Neuronal stem cell (in vitro differentiated cells): ENCODE data around the gene HIC1.

Experiments used
- DNase-seq: peaks from one replicate; pipeline ENCODE4 v3.0.0-alpha.2; 2013; ENCODE audit warnings: low spot score
- H2AFZ ChIP-seq: one replicate; pipeline ENCODE4 v1.6.1; 2013; ENCODE audit warnings: mild to moderate bottlenecking, low read length, inconsistent platforms
- H2AK5ac ChIP-seq: 2 replicates; pipeline ENCODE4 v1.6.1; 2013; ENCODE audit warnings: low read depth, mild to moderate bottlenecking, inconsistent platforms, low read length, moderate library complexity, mixed read lengths
- H2BK120ac ChIP-seq: 2 replicates; pipeline ENCODE4 v1.6.1; 2013; ENCODE audit warnings: low read depth, mild to moderate bottlenecking, inconsistent platforms, low read length, moderate library complexity, mixed read lengths
- H2BK12ac ChIP-seq: one replicate; pipeline ENCODE4 v1.6.1; 2013; ENCODE audit warnings: low read length, inconsistent platforms
- H2BK15ac ChIP-seq: 2 replicates; pipeline ENCODE4 v1.6.1; 2013; ENCODE audit warnings: mild to moderate bottlenecking, low read length, inconsistent platforms, mixed read lengths
- H2BK5ac ChIP-seq: one replicate; pipeline ENCODE4 v1.6.1; 2013; ENCODE audit warnings: inconsistent platforms, mild to moderate bottlenecking, low read length, moderate library complexity
- H3K14ac ChIP-seq: one replicate; pipeline ENCODE4 v1.6.1; 2013; ENCODE audit warnings: low read length, inconsistent platforms
- H3K18ac ChIP-seq: 2 replicates; pipeline ENCODE4 v1.6.1; 2013; ENCODE audit warnings: low read length, inconsistent platforms
- H3K23ac ChIP-seq: 2 replicates; pipeline ENCODE4 v1.6.1; 2013; ENCODE audit warnings: low read depth, mild to moderate bottlenecking, mixed read lengths, low read length, inconsistent platforms; ENCODE audit not compliant: poor library complexity
- H3K27ac ChIP-seq: replicated peaks from 3 replicates; pipeline ENCODE4 v1.5.1; 2013; ENCODE audit warnings: low read length, inconsistent platforms
- H3K27me3 ChIP-seq, 3 experiments: 2 replicates each; pipeline ENCODE4 v1.6.1; 2013; ENCODE audit warnings: low read length in 3 of 3, mild to moderate bottlenecking in 2 of 3, inconsistent platforms in 1 of 3, low read depth in 1 of 3, mixed read lengths in 1 of 3, moderate library complexity in 1 of 3; ENCODE audit not compliant: control insufficient read depth in 3 of 3, insufficient read depth in 3 of 3
- H3K36me3 ChIP-seq, 2 donors: replicated peaks in 1 of 2; 2 replicates each; pipeline ENCODE4 v1.6.1; 2013; ENCODE audit warnings: low read length in 2 of 2; ENCODE audit not compliant: control insufficient read depth in 2 of 2, insufficient read depth in 2 of 2
- H3K4ac ChIP-seq: 2 replicates; pipeline ENCODE4 v1.6.1; 2013; ENCODE audit warnings: inconsistent platforms, mild to moderate bottlenecking, low read length, moderate library complexity
- H3K4me1 ChIP-seq, 2 donors: 1 replicate in 1 of 2; 2 replicates in 1 of 2; pipeline ENCODE4 v1.6.1; 2013; ENCODE audit warnings: low read length in 2 of 2, low read depth in 1 of 2; ENCODE audit not compliant: control insufficient read depth in 2 of 2, insufficient read depth in 1 of 2
- H3K4me2 ChIP-seq: one replicate; pipeline ENCODE4 v1.6.1; 2013; ENCODE audit warnings: mild to moderate bottlenecking, low read length, inconsistent platforms; ENCODE audit not compliant: insufficient read depth, poor library complexity, severe bottlenecking
- H3K4me3 ChIP-seq, 2 donors: 2 replicates each; pipeline ENCODE4 v1.5.1; 2013; ENCODE audit warnings: low read length in 2 of 2, mild to moderate bottlenecking in 2 of 2, inconsistent platforms in 1 of 2, moderate library complexity in 1 of 2
- H3K79me1 ChIP-seq: one replicate; pipeline ENCODE4 v1.6.1; 2013; ENCODE audit warnings: low read depth, mild to moderate bottlenecking, inconsistent platforms, low read length, moderate library complexity
- H3K9ac ChIP-seq: one replicate; pipeline ENCODE4 v1.6.1; 2013; ENCODE audit warnings: mild to moderate bottlenecking, low read depth, low read length, inconsistent platforms; ENCODE audit not compliant: poor library complexity
- H3K9me3 ChIP-seq, 2 donors: replicated peaks in 1 of 2; 2 replicates each; pipeline versions ENCODE3 to v1.6.1; 2013; ENCODE audit warnings: low read length in 2 of 2, mild to moderate bottlenecking in 2 of 2, inconsistent platforms in 1 of 2, low read depth in 1 of 2, mixed read lengths in 1 of 2, moderate library complexity in 1 of 2; ENCODE audit not compliant: control insufficient read depth in 2 of 2, insufficient read depth in 1 of 2
- H4K8ac ChIP-seq: one replicate; pipeline ENCODE4 v1.6.1; 2013; ENCODE audit warnings: low read depth, mild to moderate bottlenecking, inconsistent platforms, low read length, moderate library complexity
- H4K91ac ChIP-seq: one replicate; pipeline ENCODE4 v1.6.1; 2013; ENCODE audit warnings: low read length, low read depth, mild to moderate bottlenecking, inconsistent platforms; ENCODE audit not compliant: poor library complexity
- WGBS, 2 donors: extraction: QIAGEN DNeasy Blood & Tissue Kit; methylation state at CpG; one replicate each; pipeline ENCODE4 v1.1.7; 2013; ENCODE audit warnings: missing lambda C conversion rate in 2 of 2, mixed read lengths in 1 of 2; ENCODE audit not compliant: insufficient read length in 2 of 2, insufficient replicate concordance in 1 of 2; ENCODE audit errors: extremely low coverage in 2 of 2; 5-methylcytosine and 5-hydroxymethylcytosine counted together

The HIC1 gene

DNA sequence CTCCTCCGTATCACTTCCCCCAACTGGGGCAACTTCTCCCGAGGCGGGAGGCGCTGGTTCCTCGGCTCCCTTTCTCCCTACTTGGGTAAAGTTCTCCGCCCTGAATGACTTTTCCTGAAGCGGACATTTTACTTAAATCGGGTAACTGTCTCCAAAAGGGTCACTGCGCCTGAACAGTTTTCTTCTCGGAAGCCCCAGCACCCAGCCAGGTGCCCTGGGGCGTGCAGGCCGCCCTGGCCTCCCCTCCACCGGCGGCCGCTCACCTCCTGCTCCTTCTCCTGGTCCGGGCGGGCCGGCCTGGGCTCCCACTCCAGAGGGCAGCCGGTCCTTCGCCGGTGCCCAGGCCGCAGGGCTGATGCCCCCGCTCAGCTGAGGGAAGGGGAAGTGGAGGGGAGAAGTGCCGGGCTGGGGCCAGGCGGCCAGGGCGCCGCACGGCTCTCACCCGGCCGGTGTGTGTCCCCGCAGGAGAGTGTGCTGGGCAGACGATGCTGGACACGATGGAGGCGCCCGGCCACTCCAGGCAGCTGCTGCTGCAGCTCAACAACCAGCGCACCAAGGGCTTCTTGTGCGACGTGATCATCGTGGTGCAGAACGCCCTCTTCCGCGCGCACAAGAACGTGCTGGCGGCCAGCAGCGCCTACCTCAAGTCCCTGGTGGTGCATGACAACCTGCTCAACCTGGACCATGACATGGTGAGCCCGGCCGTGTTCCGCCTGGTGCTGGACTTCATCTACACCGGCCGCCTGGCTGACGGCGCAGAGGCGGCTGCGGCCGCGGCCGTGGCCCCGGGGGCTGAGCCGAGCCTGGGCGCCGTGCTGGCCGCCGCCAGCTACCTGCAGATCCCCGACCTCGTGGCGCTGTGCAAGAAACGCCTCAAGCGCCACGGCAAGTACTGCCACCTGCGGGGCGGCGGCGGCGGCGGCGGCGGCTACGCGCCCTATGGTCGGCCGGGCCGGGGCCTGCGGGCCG, 1.6 kb downstream of the HIC1 start:
- Histone ChIP-seq H2AFZ (no peak overlapping the region), H2BK120ac (no peak overlapping the region), H3K23ac (peak overlapping the region; percentile 85), H3K36me3 (peaks cover 5 to 22% of the 10 kb centered on the region in 2 donors), H3K4ac (peak overlapping the region; percentile 37), H2BK15ac (no peak overlapping the region), H3K9ac (peak overlapping the region; percentile 84), H3K27ac (no peak overlapping the region), H4K8ac (no peak overlapping the region), H3K9me3 (peaks cover 0 to 7% of the 10 kb centered on the region in 2 donors), H2BK5ac (peak overlapping the region; percentile 35), H3K4me1 (peaks cover 11 to 13% of the 10 kb centered on the region in 2 donors), H3K79me1 (peaks cover 3% of the 10 kb centered on the region), H3K27me3 (peaks cover 2 to 91% (median 70%) of the 10 kb centered on the region in 3 experiments), H2BK12ac (no peak overlapping the region), H3K18ac (peak overlapping the region; percentile 87), H3K4me2 (peak overlapping the region; percentile 49), H2AK5ac (peak overlapping the region; percentile 70), H4K91ac (no peak overlapping the region), H3K14ac (no peak overlapping the region), H3K4me3 (no peak overlapping the region)
- no CpG with 5 or more reads among the region's 85 CpGs for WGBS, 2 donors
- no peak for DNase-seq

- no peak overlapping the region for H3K23ac ChIP-seq
- H2BK15ac ChIP-seq: no peak overlapping the region
- no CpG with 5 or more reads among the region's 81 CpGs for WGBS, 2 donors
- no peak overlapping the region for H2BK12ac ChIP-seq
- peaks cover 3% of the 10 kb centered on the region for H3K79me1 ChIP-seq
- peak overlapping the region in 1 of 2 donors; percentile 38 for H3K4me3 ChIP-seq
- H2AK5ac ChIP-seq: peak overlapping the region; percentile 56
- no peak overlapping the region for H2BK5ac ChIP-seq
- peaks cover 0 to 84% (median 63%) of the 10 kb centered on the region in 3 experiments for H3K27me3 ChIP-seq
- peak overlapping the region; percentile 87 for H3K18ac ChIP-seq
- H4K91ac ChIP-seq: no peak overlapping the region
- DNase-seq: no peak
- no peak overlapping the region for H2AFZ ChIP-seq
- peaks cover 0 to 7% of the 10 kb centered on the region in 2 donors for H3K9me3 ChIP-seq
- H2BK120ac ChIP-seq: no peak overlapping the region
- H3K4ac ChIP-seq: no peak overlapping the region
- no peak overlapping the region for H3K27ac ChIP-seq
- peaks cover 5 to 13% of the 10 kb centered on the region in 2 donors for H3K4me1 ChIP-seq
- H3K9ac ChIP-seq: peak overlapping the region; percentile 70
- no peak overlapping the region for H4K8ac ChIP-seq
- peaks cover 5 to 30% of the 10 kb centered on the region in 2 donors for H3K36me3 ChIP-seq
- H3K4me2 ChIP-seq: peak overlapping the region; percentile 49
- peak overlapping the region; percentile 71 for H3K14ac ChIP-seq
These were observed 2.4 kb downstream of the HIC1 start for GRCh38 chr17:2057175-2057759.

- no peak overlapping the region for H2BK15ac ChIP-seq
- H3K4me1 ChIP-seq: peaks cover 11 to 17% of the 10 kb centered on the region in 2 donors
- H4K91ac ChIP-seq: no peak overlapping the region
- H2AK5ac ChIP-seq: peak overlapping the region; percentile 56
- peak overlapping the region; percentile 87 for H3K18ac ChIP-seq
- H2BK12ac ChIP-seq: no peak overlapping the region
- H2BK5ac ChIP-seq: no peak overlapping the region
- H3K9ac ChIP-seq: peak overlapping the region; percentile 77
- no peak for DNase-seq
- H3K4ac ChIP-seq: no peak overlapping the region
- peaks cover 0 to 82% (median 63%) of the 10 kb centered on the region in 3 experiments for H3K27me3 ChIP-seq
- H3K4me2 ChIP-seq: peak overlapping the region; percentile 49
- peaks cover 3% of the 10 kb centered on the region for H3K79me1 ChIP-seq
- WGBS, 2 donors: no CpG with 5 or more reads among the region's 98 CpGs
- H4K8ac ChIP-seq: no peak overlapping the region
- H3K23ac ChIP-seq: peak overlapping the region; percentile 83
- peak overlapping the region in 1 of 2 donors; percentile 64 for H3K4me3 ChIP-seq
- no peak overlapping the region for H2BK120ac ChIP-seq
- H2AFZ ChIP-seq: no peak overlapping the region
- H3K27ac ChIP-seq: no peak overlapping the region
- peak overlapping the region; percentile 63 for H3K14ac ChIP-seq
- H3K36me3 ChIP-seq: peaks cover 5 to 33% of the 10 kb centered on the region in 2 donors
- H3K9me3 ChIP-seq: peaks cover 0 to 7% of the 10 kb centered on the region in 2 donors
These were observed 3.1 kb downstream of the HIC1 start for GRCh38 chr17:2057760-2058585.
